GM15510 (cell line): ENCODE data around the gene RNU6-1.

Experiments
- POLR2A ChIP-seq: IDR thresholded peaks from 3 replicates; pipeline ENCODE4 v1.6.1; 2011; ENCODE audit warnings: borderline replicate concordance; ENCODE audit not compliant: insufficient read length; ENCODE audit errors: extremely low read depth

RNU6-1 gene

DNA sequence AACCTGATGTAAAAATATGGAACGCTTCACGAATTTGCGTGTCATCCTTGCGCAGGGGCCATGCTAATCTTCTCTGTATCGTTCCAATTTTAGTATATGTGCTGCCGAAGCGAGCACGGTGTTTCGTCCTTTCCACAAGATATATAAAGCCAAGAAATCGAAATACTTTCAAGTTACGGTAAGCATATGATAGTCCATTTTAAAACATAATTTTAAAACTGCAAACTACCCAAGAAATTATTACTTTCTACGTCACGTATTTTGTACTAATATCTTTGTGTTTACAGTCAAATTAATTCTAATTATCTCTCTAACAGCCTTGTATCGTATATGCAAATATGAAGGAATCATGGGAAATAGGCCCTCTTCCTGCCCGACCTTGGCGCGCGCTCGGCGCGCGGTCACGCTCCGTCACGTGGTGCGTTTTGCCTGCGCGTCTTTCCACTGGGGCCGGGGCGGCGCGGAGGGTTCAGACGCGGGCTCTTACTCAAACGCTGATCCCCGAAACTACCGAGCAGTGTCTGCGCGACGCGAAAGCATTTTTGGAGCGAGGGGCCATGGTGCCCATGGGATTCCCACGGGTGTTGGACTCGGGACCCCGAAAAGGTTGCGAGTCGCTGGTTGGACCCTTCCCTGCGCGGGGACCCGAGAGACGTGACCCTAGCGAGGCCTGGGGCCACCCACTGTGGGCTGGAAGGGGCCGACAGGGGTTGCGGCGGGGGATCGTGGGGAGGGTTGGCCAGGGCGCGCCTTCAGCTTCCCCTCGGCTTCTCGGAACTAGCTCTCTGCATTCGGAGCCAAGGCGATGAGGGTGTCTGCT lies at the start of gene RNU6-1:
TSS of gene RNU6-1 (minus strand) at position 117 of the 820 bp plus-strand sequence.
- peak; percentile 90 for TF ChIP-seq POLR2A

DNA sequence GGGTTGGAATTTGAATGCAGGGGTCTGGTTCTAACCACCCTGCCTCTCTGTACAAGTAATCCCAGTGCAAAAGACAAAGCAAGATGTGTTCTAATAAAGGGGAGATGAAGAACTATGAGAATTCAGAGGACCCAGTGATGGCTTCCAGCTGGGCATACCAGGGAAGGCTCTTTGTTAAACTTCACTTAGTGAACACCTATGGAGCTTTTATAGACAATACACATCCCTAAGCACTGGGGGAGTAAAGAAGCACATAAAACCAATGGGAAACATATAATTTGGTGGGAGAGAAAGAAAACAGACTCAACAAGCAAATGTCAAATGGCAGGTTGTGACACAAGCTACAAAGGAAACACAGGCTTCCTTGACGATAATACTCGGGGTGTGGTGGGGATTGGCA lies 47.9 kb upstream of the RNU6-1 start:
- no peak for TF ChIP-seq POLR2A

GRCh38 chr15:67885861-67886260 lies 46.0 kb upstream of the RNU6-1 start:
- no peak for TF ChIP-seq POLR2A

GRCh38 chr15:67885175-67885523 lies 45.3 kb upstream of the RNU6-1 start:
- no peak for TF ChIP-seq POLR2A

DNA sequence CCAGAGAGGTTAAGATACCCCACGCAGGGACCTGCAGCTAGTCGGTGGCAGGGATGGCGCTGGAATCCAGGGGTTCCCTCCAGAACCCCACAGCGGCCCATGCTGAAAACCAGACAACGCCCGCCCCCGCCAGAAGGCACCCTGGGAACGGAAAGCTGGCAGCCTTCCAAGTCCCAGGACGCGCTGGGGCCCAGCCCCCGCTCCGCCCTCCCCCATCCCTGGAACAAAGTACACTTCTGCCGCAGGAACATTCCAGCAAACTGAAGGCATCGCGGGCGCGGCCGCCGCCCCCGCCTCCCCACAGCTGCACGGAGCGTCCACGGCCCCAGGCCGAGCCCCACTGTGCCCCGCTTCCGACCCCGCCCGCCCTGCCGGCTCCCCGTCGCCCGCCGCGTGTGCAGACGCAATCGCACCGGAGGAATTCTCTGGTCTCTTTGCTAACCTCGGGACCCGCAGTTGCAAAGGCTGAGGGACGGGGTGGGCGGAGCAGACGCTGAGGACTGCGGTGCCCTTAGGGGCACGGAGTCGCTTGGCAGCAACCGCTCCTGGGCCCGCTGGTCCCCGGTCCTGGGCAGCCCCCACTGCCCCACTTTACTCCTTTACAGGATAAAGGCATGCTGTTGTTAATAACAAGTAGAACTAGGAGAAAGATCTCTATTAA lies 44.8 kb upstream of the RNU6-1 start:
- TF ChIP-seq POLR2A = no peak

- TF ChIP-seq POLR2A = no peak
These were observed 44.2 kb upstream of the RNU6-1 start for GRCh38 chr15:67884009-67884408.

GRCh38 chr15:67883234-67883773 lies 43.5 kb upstream of the RNU6-1 start:
- no peak for TF ChIP-seq POLR2A

DNA sequence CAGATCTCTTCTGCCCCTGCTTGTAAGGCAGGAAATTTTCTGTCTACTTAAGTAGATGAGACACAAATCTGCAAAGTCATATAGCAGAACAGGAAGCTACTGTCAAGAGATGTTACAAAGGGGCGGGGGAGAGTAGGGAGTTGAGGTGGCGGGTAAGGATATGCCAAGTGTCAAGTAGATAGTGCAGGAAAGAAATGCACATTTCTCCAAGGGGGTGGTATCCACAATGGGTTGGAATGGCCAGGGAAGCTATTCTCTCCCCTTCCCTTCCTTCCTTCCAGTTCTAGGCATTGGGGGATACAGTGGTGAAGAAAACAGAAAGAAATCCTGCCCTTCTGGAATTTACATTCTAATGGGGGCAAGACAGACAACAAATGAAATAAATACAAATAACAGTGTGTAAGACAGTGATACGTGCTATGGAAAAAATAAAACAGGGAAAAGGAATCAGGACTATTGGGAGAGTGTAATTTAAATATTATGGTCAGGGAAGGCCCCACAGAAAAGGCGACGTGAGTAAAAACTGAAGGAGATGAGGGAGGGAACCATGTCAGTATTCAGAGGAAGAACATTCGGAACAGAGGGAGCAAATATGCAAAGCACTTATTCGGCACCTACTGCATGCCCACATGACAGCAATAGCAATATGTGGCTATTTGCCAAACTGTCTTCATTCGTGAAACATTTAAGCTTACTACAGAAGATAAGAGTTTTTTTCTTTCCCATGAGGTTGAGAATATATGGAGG lies 42.8 kb upstream of the RNU6-1 start:
- no peak for TF ChIP-seq POLR2A

- no peak for TF ChIP-seq POLR2A
These were observed 40.9 kb upstream of the RNU6-1 start for GRCh38 chr15:67880651-67881182.

DNA sequence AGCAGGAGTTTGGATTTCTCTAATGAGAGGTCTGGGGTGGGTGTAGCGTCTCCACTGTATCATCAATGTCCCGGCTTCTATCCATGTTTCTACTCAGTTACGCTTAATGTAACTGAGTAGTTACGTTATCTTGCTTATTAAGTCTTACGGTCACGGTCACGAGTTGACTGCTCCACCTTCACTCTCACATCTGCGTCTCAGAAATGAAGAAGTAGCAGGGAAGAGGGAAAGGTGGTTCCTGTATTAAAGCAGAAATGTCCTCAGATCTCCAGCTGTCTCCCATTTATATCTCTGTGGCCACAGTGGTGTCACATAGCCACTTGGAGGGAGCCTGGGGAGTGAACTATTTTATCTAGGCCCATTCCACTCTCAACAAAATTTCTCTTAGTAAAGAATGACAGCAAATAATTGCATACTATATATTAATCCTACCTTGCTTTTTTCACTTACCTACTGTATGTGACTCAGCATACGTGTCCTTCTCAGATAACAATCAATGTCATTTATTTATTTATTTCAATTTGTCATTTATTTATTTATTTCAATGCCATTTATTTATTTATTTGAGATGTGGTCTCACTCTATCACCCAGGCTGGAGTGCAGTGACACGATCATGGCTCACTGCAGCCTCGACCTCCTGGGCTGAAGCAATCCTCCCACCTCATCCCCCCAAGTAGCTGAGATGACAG lies 39.7 kb upstream of the RNU6-1 start:
- TF ChIP-seq POLR2A = no peak

- no peak for TF ChIP-seq POLR2A
These were observed 38.9 kb upstream of the RNU6-1 start for GRCh38 chr15:67878712-67879206.

GRCh38 chr15:67873777-67874176 lies 33.9 kb upstream of the RNU6-1 start:
- no peak for TF ChIP-seq POLR2A

DNA sequence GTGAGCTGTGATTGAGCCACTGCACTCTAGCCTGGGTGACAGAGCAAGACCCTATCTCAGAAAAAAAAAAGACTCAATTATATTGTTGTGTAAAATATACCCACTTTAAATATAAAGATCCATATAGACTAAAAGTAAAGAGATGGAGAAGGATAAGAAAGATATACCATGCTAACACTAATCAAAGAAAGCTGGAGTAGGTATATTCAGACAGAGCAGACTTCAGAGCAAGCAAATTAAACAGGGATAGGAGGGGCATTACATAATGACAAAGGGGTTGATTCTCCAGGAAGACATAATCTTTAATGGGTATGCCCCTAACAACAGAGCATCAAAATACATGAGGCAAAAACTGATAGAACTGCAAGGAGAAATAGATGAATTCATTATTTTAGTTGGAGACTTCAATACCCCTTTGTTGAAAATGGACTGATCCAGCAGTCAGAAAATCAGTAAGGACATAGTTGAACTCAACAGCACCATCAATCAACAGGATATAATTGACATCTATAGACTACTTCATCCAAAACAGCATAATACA lies 31.1 kb upstream of the RNU6-1 start:
- no peak for TF ChIP-seq POLR2A

GRCh38 chr15:67869701-67870100 lies 29.9 kb upstream of the RNU6-1 start:
- TF ChIP-seq POLR2A = no peak
